ENCODE results near the gene SCRN2. TPM values are rescaled to one million over a fixed set of nuclear protein-coding genes. Genes with fewer than 3 reads are reported as not detected.

SCRN2 gene
- total and polyA plus RNA-seq, 2 of the 8 experiments (the other 6 are each of a cell fraction or from before 2014, with no cell fraction given): 24.4 to 42.3 TPM

DNA sequence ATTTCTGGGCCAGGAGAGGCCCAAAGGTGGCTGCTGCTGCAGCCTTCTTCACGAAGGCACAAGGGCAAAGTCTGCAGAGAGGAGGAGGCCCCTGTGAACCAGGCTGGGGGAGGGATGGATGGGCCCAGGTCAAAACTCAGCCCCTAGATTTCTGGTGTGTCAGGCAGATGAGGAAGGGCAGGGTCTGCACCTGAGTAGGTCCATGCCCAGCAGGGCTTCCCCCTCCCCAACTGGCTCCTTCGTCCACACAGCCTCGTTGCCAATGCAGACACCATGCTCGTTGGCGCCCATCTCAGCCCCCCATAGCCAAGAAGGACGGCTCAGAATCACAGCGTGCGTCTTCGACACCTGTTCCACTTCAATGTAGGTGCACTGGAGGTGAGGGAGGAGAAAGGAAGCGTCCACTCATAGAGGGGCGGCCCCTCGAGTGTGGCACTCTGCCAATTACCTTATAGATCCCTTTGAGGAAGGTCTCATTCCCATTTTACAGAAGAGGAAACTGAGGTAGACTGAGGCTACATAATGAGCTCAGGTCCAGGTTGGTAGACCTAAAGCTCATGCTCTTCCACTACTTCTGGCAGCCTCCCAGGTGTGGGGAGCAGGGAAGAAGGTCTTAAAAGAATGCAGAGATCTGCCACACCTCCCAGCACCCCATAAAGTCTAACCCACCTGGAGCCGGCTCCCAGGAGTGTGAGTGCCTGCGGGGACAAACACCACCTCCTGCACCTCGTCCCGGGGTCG, 902 bp downstream of the SCRN2 start (continued):
- no peak for TF ChIP-seq POLR2AphosphoS5 (IDR thresholded peaks at IDR 0.05; ENCODE audit: low read depth, low read length)
- TF ChIP-seq SRF (IDR thresholded peaks at IDR 0.05; ENCODE audit: low read depth, low read length): no peak
- no peak for TF ChIP-seq CBX5 (IDR thresholded peaks at IDR 0.05; ENCODE audit: low read depth, low read length)
- TF ChIP-seq TCF12 (IDR thresholded peaks at IDR 0.05; ENCODE audit: low read depth, low read length): no peak
- no peak for TF ChIP-seq TAF1 (IDR thresholded peaks at IDR 0.05; ENCODE audit: low read depth, low read length)
- TF ChIP-seq CBX8 (IDR thresholded peaks at IDR 0.05; ENCODE audit: borderline replicate concordance, low read depth, low read length): no peak
- TF ChIP-seq KDM1A (IDR thresholded peaks at IDR 0.05; ENCODE audit: borderline replicate concordance, low read length): peak; percentile 74; the same call in 1 of the 2 replicates

Measured in H1 (cell line).